GM19463 (cell line): ENCODE data around the gene OCA2.
"Not testable (repeated sequence)": the region's sequence is repeated elsewhere in the genome, so short reads cannot be mapped to it uniquely, and the experiment has no call there.

Source experiments
- ATAC-seq: cut with Tn5 transposase; IDR thresholded peaks from one replicate; pipeline ENCODE4 v1.9.1; 2021; ENCODE audit warnings: mild to moderate bottlenecking, moderate library complexity; ENCODE audit not compliant: unreplicated experiment

The OCA2 gene

GRCh38 chr15:27958911-27959578 lies 140.1 kb downstream of the OCA2 start:
- no peak for ATAC-seq

GRCh38 chr15:27956285-27956684 lies 142.8 kb downstream of the OCA2 start:
- no peak for ATAC-seq

DNA sequence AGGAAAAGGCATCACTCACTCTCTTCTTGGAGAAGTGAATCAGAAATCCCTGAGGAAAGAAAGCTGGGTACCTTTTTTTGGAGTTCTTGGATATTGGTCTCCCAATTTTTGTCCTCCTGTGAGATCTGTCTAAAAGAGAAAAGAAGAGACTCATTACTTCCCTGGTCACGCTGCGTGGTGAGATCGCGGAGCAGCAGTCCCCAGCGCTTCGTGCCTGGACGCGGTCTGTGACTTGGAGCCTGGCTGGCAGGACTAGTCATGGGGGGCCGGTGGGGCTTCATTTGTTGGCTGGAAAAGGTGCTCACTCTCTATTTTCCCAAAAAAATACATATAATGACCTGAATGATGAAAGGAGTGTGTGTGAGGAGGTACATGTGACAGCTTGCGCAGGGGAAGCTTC lies 144.0 kb downstream of the OCA2 start:
- no peak for ATAC-seq

DNA sequence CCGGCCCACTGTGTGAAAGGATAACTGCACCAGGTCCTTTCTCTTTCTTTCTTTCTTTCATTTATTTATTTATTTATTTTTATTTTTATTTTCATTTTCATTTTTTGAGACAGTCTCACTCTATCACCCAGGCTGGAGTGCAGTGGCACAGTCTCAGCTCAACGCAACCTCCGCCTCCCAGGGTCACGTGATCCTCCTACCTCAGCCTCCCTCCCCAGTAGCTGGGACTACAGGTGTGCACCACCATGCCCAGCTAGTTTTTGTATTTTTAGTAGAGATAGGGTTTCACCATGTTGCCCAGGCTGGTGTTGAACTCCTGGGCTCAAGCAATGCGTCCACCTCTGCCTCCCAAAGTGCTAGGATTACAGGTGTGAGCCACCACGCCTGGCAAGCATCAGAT lies 146.5 kb downstream of the OCA2 start:
- not testable (repeated sequence) for ATAC-seq

- no peak for ATAC-seq
These were observed 147.8 kb downstream of the OCA2 start for GRCh38 chr15:27951191-27951890.

DNA sequence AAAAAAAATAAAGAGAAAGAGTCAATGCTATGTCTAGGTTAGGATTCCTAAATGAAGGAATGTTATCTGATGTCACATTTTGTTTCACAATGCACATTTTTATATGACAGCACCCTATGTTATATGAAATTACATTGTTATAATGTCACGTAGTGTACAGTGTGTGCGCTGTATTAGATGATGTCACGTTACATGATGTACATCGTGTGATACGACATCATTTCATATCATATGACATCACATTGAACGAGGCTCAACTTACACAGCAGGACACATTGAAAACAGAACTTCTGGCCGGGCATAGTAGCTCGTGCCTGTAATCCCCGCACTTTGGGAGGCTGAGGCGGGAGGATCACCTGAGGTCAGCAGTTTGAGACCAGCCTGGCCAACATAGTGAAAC lies 150.0 kb downstream of the OCA2 start:
- ATAC-seq, result no peak

DNA sequence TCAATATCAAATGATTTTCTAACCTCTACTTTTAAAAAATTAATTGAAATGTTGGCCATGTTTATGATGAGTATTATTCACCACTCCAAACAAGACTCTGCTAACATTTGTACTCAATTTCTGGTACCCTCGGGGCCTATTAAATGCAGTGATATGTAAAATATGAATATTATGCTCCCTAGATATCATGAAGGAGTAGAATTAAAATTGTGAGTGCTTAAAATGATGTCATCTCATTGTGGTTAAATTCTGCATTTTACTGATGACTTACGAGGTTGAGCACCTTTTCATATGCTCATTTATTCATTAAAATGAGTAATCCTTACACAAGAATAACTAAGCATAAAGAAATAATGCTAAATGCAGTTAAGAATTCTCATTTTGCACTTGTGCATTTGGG lies 159.9 kb downstream of the OCA2 start:
- ATAC-seq, result no peak

GRCh38 chr15:27937851-27938250 lies 161.3 kb downstream of the OCA2 start:
- no peak for ATAC-seq

DNA sequence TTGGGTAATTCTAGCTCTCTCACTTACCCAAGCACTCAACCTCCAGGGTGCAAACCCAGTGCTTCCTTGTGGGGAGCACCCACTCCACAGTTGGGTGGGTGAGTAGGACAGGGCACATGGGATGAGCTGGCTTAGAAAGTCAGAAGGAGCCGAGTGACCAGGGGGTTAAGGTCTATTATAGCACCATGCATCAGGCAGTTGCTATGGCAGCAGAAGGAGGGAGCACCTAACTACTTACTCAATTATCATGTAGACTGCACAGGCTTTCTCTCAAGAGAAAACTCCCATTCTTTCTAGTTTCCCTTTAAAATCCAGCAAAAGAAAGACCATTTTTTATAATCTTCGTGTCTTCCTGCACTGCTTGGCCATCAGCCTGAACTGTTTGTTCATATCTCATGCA lies 163.0 kb downstream of the OCA2 start:
- ATAC-seq, result no peak

DNA sequence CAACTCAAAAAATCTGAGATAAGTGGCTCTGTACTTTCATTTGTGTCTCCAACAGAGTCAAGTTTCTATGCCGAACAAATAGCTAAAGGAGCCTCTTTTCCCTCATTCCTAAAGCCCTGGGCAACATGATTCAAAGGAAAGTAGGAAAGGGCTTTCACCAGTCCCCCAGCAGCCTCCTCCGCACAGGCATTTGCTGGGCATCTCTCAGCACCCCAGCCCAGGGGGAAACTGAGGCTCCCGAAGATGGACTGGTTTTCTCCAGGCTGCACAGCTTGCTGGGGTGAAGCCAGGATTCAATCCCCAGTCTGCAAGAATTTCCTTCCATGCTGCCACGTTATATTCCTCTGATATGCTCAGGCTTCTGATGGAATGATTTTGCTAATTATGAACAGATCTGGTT lies 163.8 kb downstream of the OCA2 start:
- no peak for ATAC-seq

DNA sequence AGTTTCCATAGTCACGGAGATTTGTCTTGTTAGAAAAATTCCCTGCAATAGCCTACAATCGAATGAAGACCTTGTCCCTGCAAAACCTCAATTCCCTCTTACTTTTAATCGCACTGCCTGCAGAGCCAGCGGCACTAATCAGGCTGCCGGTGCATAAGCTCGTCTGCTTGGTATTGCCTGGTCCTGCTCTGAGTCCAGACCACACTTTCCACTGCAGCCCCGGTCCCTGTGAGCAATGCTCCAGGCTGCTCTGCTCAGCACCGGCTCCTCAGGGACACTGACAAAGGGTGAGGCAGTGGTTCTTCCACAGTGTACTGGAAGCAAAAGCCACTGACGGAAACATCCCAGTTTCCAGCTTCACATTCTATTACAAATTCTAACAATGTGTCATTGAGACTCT lies 164.3 kb downstream of the OCA2 start:
- no peak for ATAC-seq

DNA sequence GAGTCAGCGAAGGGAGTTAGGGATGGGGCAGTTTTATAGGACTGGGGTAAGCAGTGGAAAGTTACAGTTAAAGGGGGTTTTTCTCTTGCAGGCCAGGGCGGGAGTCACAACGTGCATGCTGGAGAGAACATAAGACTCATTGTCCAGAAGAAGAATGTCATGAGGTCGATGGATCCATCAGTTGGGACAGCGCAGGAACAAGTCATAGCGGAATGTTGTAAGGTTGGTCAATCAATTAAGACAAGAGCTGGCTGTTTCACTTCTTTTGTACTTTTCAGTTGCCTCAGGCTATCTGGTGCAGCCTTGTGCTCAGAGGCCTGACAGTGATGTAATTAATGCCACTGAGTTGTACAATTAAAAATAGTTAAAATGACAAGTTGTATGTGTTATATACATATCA lies 165.6 kb downstream of the OCA2 start:
- ATAC-seq, result no peak

DNA sequence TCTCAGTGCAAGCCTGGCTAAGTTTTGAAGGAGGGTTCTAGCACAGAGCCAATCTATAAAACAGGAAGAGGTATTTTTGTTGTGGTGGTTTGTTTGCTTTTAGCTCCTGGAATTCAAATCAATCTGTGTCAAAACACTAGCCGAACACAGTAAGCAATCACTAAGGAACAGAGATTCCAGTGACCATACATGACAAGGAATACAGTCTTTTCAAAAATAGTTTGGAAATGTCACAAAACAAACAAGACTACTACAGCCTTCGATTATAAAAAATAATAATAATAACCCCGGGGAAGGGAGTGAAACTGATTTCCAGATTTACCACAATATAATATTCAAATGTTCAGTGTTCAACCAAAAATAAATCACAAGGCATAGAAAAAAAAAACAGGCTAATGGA lies 166.5 kb downstream of the OCA2 start:
- no peak for ATAC-seq

GRCh38 chr15:27928386-27928785 lies 170.7 kb downstream of the OCA2 start:
- ATAC-seq, result no peak

- no peak for ATAC-seq
These were observed 186.8 kb downstream of the OCA2 start for GRCh38 chr15:27912283-27912682.

GRCh38 chr15:27906802-27907201 lies 192.3 kb downstream of the OCA2 start:
- no peak for ATAC-seq

GRCh38 chr15:27903405-27903804 lies 195.7 kb downstream of the OCA2 start:
- ATAC-seq, result no peak

DNA sequence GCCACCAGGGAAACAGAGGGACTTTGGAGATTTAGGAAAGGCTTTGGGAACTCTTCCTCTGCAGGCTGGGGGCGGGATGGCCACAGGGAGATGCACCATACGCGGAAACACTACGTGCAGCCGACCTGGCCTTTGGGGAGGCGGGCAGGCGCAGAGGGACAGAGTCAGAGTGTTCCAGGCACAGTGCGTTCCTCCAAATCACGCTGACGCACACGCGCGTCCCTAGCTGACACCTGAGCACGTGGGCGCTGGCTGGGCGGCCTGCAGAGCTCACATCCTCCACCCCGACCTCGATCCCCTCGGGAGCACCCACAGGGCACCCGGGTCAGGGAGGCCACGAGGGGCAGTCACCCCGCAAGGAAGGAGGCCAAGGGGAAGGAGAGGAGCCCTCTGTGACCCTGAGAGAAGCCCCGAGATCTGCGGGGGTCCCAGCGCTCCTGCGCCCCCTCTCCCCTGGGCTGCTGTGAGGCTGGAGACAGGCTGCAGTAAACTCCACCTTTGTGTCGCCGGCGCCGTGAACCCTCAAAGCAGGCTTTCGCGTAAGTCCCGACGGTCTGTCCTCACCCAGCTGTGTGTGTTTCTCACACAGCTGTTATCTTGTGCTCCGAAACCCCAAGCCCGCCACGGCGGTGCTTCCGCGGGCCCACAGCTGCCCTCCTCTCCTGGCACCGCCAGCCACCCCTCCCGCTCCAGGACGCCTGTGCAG lies 196.3 kb downstream of the OCA2 start:
- no peak for ATAC-seq

GRCh38 chr15:27899583-27900285 lies 199.4 kb downstream of the OCA2 start:
- ATAC-seq, result no peak

- ATAC-seq, result no peak
These were observed 201.6 kb downstream of the OCA2 start for GRCh38 chr15:27897481-27897880.

DNA sequence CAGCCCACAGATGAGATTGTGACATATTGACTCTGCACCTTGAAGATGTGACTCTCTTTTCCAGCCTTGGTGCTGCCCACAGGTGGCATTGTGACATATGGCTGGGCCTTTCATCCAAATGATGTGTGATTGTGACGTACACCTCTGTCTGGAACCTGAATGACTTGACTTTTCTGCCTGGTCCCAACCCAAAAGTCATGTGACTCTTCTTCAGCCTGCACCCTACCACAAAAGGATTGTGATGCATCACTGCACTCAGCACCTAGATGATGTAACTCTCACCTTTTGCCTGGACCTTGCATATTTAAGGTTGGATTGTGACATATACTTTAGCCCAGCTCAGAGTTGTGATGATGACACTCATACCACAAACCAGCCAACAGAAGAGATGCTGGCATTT lies 204.5 kb downstream of the OCA2 start:
- no peak for ATAC-seq

GRCh38 chr15:27889258-27889657 lies 209.9 kb downstream of the OCA2 start:
- ATAC-seq, result no peak
